GM23338 (cell line): ENCODE measurements around the gene CPNE5.

Experiments used
- CREB1 ChIP-seq: fragments of 250-450 bp; sonication (Bioruptor Pico); IDR thresholded peaks from 2 replicates; pipeline ENCODE4 v1.5.0; 2020; ENCODE audit warnings: low read depth, mild to moderate bottlenecking, moderate library complexity
- CTCF ChIP-seq, 2 experiments: fragments of 200-600 bp in 1 of 2; sonication (generic) in 1 of 2; conservative IDR thresholded peaks; 2 replicates each; pipeline versions ENCODE4 v1.5.1 to v1.6.1; 2016 to 2017; ENCODE audit warnings: antibody characterized with exemption in 2 of 2, low read depth in 2 of 2, mild to moderate bottlenecking in 2 of 2, moderate library complexity in 1 of 2
- ETS1 ChIP-seq: IDR thresholded peaks from 2 replicates; pipeline ENCODE4 v1.6.1; 2016; ENCODE audit warnings: antibody characterized with exemption
- EZH2 ChIP-seq: fragments of 200-600 bp; sonication (generic); IDR thresholded peaks from one replicate; pipeline ENCODE4 v1.8.0; 2017; ENCODE audit warnings: antibody characterized with exemption, mild to moderate bottlenecking, low read depth; ENCODE audit not compliant: unreplicated experiment
- EZH2phosphoT487 ChIP-seq: fragments of 200-600 bp; sonication (generic); IDR thresholded peaks from one replicate; pipeline ENCODE4 v1.8.1; 2018; ENCODE audit warnings: antibody characterized with exemption; ENCODE audit not compliant: unreplicated experiment
- JUNB ChIP-seq: IDR thresholded peaks from one replicate; pipeline ENCODE4 v1.6.1; 2016; ENCODE audit warnings: antibody characterized with exemption; ENCODE audit not compliant: unreplicated experiment
- POLR2AphosphoS5 ChIP-seq: IDR thresholded peaks from 2 replicates; pipeline ENCODE4 v1.6.1; 2016; ENCODE audit warnings: antibody characterized with exemption, low read depth
- ZNF114 ChIP-seq: fragments of 250-450 bp; sonication (Bioruptor Pico); IDR thresholded peaks from 2 replicates; pipeline ENCODE4 v1.5.0; 2020; ENCODE audit warnings: mild to moderate bottlenecking, moderate library complexity
- ZNF331 ChIP-seq: fragments of 250-450 bp; sonication (Bioruptor Pico); IDR thresholded peaks from 2 replicates; pipeline ENCODE4 v1.5.0; 2020; ENCODE audit warnings: low read depth, mild to moderate bottlenecking, moderate library complexity
- TF ChIP-seq, protein P1 (sequence below): IDR thresholded peaks from one replicate; pipeline ENCODE4 v1.6.1; 2018; ENCODE audit warnings: antibody characterized with exemption; ENCODE audit not compliant: unreplicated experiment
- TF ChIP-seq, protein P2 (sequence below): fragments of 250-450 bp; sonication (Bioruptor Pico); IDR thresholded peaks from 2 replicates; pipeline ENCODE4 v1.5.0; 2020; ENCODE audit warnings: mild to moderate bottlenecking, moderate library complexity

- TF ChIP-seq CTCF (conservative IDR thresholded peaks at IDR 0.05; ENCODE audit: low read depth in 2 of 2), result no peak
- TF ChIP-seq ETS1, result no peak
- TF ChIP-seq ZNF114 (CRISPR knock-in tag), result no peak
- TF ChIP-seq POLR2AphosphoS5, result no peak
- peak; percentile 8 for TF ChIP-seq EZH2
- TF ChIP-seq EZH2phosphoT487, result no peak
- no peak for TF ChIP-seq JUNB
- TF ChIP-seq, protein P1, sequence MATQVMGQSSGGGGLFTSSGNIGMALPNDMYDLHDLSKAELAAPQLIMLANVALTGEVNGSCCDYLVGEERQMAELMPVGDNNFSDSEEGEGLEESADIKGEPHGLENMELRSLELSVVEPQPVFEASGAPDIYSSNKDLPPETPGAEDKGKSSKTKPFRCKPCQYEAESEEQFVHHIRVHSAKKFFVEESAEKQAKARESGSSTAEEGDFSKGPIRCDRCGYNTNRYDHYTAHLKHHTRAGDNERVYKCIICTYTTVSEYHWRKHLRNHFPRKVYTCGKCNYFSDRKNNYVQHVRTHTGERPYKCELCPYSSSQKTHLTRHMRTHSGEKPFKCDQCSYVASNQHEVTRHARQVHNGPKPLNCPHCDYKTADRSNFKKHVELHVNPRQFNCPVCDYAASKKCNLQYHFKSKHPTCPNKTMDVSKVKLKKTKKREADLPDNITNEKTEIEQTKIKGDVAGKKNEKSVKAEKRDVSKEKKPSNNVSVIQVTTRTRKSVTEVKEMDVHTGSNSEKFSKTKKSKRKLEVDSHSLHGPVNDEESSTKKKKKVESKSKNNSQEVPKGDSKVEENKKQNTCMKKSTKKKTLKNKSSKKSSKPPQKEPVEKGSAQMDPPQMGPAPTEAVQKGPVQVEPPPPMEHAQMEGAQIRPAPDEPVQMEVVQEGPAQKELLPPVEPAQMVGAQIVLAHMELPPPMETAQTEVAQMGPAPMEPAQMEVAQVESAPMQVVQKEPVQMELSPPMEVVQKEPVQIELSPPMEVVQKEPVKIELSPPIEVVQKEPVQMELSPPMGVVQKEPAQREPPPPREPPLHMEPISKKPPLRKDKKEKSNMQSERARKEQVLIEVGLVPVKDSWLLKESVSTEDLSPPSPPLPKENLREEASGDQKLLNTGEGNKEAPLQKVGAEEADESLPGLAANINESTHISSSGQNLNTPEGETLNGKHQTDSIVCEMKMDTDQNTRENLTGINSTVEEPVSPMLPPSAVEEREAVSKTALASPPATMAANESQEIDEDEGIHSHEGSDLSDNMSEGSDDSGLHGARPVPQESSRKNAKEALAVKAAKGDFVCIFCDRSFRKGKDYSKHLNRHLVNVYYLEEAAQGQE, result no peak
- no peak for TF ChIP-seq CREB1
- no peak for TF ChIP-seq ZNF331
- TF ChIP-seq, protein P2, sequence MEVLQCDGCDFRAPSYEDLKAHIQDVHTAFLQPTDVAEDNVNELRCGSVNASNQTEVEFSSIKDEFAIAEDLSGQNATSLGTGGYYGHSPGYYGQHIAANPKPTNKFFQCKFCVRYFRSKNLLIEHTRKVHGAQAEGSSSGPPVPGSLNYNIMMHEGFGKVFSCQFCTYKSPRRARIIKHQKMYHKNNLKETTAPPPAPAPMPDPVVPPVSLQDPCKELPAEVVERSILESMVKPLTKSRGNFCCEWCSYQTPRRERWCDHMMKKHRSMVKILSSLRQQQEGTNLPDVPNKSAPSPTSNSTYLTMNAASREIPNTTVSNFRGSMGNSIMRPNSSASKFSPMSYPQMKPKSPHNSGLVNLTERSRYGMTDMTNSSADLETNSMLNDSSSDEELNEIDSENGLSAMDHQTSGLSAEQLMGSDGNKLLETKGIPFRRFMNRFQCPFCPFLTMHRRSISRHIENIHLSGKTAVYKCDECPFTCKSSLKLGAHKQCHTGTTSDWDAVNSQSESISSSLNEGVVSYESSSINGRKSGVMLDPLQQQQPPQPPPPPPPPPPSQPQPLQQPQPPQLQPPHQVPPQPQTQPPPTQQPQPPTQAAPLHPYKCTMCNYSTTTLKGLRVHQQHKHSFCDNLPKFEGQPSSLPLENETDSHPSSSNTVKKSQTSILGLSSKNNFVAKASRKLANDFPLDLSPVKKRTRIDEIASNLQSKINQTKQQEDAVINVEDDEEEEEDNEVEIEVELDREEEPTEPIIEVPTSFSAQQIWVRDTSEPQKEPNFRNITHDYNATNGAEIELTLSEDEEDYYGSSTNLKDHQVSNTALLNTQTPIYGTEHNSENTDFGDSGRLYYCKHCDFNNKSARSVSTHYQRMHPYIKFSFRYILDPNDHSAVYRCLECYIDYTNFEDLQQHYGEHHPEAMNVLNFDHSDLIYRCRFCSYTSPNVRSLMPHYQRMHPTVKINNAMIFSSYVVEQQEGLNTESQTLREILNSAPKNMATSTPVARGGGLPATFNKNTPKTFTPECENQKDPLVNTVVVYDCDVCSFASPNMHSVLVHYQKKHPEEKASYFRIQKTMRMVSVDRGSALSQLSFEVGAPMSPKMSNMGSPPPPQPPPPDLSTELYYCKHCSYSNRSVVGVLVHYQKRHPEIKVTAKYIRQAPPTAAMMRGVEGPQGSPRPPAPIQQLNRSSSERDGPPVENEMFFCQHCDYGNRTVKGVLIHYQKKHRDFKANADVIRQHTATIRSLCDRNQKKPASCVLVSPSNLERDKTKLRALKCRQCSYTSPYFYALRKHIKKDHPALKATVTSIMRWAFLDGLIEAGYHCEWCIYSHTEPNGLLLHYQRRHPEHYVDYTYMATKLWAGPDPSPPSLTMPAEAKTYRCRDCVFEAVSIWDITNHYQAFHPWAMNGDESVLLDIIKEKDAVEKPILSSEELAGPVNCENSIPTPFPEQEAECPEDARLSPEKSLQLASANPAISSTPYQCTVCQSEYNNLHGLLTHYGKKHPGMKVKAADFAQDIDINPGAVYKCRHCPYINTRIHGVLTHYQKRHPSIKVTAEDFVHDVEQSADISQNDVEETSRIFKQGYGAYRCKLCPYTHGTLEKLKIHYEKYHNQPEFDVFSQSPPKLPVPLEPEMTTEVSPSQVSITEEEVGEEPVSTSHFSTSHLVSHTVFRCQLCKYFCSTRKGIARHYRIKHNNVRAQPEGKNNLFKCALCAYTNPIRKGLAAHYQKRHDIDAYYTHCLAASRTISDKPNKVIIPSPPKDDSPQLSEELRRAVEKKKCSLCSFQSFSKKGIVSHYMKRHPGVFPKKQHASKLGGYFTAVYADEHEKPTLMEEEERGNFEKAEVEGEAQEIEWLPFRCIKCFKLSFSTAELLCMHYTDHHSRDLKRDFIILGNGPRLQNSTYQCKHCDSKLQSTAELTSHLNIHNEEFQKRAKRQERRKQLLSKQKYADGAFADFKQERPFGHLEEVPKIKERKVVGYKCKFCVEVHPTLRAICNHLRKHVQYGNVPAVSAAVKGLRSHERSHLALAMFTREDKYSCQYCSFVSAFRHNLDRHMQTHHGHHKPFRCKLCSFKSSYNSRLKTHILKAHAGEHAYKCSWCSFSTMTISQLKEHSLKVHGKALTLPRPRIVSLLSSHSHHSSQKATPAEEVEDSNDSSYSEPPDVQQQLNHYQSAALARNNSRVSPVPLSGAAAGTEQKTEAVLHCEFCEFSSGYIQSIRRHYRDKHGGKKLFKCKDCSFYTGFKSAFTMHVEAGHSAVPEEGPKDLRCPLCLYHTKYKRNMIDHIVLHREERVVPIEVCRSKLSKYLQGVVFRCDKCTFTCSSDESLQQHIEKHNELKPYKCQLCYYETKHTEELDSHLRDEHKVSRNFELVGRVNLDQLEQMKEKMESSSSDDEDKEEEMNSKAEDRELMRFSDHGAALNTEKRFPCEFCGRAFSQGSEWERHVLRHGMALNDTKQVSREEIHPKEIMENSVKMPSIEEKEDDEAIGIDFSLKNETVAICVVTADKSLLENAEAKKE, result no peak
Measured at GRCh38 chr6:36838896-36839748, at the start of gene CPNE5.
